B cell (primary cell): ENCODE results near the gene CHD9NB. TPM values are rescaled to one million over a fixed set of nuclear protein-coding genes. Genes with fewer than 3 reads are reported as not detected.

Source experiments
- ATAC-seq: fragments of 200-7000 bp; cut with Tn5 transposase; one replicate; pipeline ENCODE4 v1.10.0; 2021; ENCODE audit warnings: low read depth, mild to moderate bottlenecking, moderate number of reproducible peaks, moderate library complexity
- CTCF ChIA-PET: fragments of 350-600 bp; sonication (Branson Sonifier 250); formaldehyde crosslinking; loops from one replicate; lab custom pipeline; 2021; ENCODE audit warnings: antibody characterized with exemption, inconsistent platforms; lab: Charles Lee
- POLR2A ChIA-PET: fragments of 350-600 bp; sonication (Branson Sonifier 250); formaldehyde crosslinking; loops from one replicate; lab custom pipeline; 2021; ENCODE audit warnings: antibody characterized with exemption; lab: Charles Lee
- DNase-seq: peaks from one replicate; pipeline ENCODE4 v3.0.0; 2013
- H2AFZ ChIP-seq: 2 replicates; pipeline ENCODE4 v1.6.1; 2012; ENCODE audit warnings: mild to moderate bottlenecking, low read depth, low read length; ENCODE audit not compliant: insufficient read depth, poor library complexity, severe bottlenecking
- H3K27ac ChIP-seq, 2 donors: 1 replicate in 1 of 2; 2 replicates in 1 of 2; pipeline ENCODE4 v1.5.1; 2012 to 2013; ENCODE audit warnings: low read length in 2 of 2, mild to moderate bottlenecking in 2 of 2, moderate library complexity in 1 of 2
- H3K27me3 ChIP-seq, 4 experiments: fragments of 200-600 bp in 1 of 4; sonication (generic) in 1 of 4; replicated peaks in 1 of 4; 1 replicate in 2 of 4; 2 replicates in 2 of 4; pipeline versions ENCODE4 v1.6.1 to v1.7.0; 2013 to 2016; ENCODE audit warnings: low read length in 3 of 4, mild to moderate bottlenecking in 2 of 4, mixed read lengths in 1 of 4, moderate library complexity in 1 of 4; ENCODE audit not compliant: insufficient read depth in 4 of 4, control insufficient read depth in 3 of 4; ENCODE audit errors: control extremely low read depth in 1 of 4
- H3K36me3 ChIP-seq, 2 experiments: replicated peaks in 1 of 2; 1 replicate in 1 of 2; 2 replicates in 1 of 2; pipeline versions ENCODE4 v1.6.1 to v1.7.1; 2013; ENCODE audit warnings: low read length in 1 of 2; ENCODE audit not compliant: insufficient read depth in 2 of 2, control insufficient read depth in 1 of 2; ENCODE audit errors: control extremely low read depth in 1 of 2, extremely low read depth in 1 of 2
- H3K4me1 ChIP-seq, 2 donors: fragments of 200-600 bp in 1 of 2; sonication (generic) in 1 of 2; 1 replicate in 1 of 2; 2 replicates in 1 of 2; pipeline versions ENCODE4 v1.5.1 to v1.6.1; 2013 to 2017; ENCODE audit warnings: low read length in 2 of 2; ENCODE audit not compliant: control insufficient read depth in 2 of 2, insufficient read depth in 2 of 2
- H3K4me2 ChIP-seq: replicated peaks from 2 replicates; pipeline ENCODE3; 2012; ENCODE audit warnings: mild to moderate bottlenecking, low read depth, low read length; ENCODE audit not compliant: poor library complexity, severe bottlenecking
- H3K4me3 ChIP-seq, 5 experiments: fragments of 200-600 bp in 1 of 5; sonication (generic) in 1 of 5; 1 replicate in 3 of 5; 2 replicates in 2 of 5; pipeline versions ENCODE4 v1.5.1 to v1.7.0; 2011 to 2016; ENCODE audit warnings: low read length in 4 of 5, mild to moderate bottlenecking in 4 of 5, low read depth in 2 of 5, control low read depth in 1 of 5, moderate library complexity in 1 of 5; ENCODE audit not compliant: insufficient read depth in 1 of 5; ENCODE audit errors: control extremely low read depth in 1 of 5, extremely low read depth in 1 of 5
- H3K79me2 ChIP-seq: fragments of 200-600 bp; sonication (generic); one replicate; pipeline ENCODE4 v1.6.0; 2016; ENCODE audit warnings: low read length; ENCODE audit not compliant: control insufficient read depth, insufficient read depth
- H3K9ac ChIP-seq: fragments of 200-600 bp; sonication (generic); 2 replicates; pipeline ENCODE4 v1.6.1; 2017; ENCODE audit warnings: mild to moderate bottlenecking, low read length, moderate library complexity
- H3K9me3 ChIP-seq, 3 donors: one replicate each; pipeline versions ENCODE4 v1.6.1 to v1.7.1; 2013; ENCODE audit warnings: low read length in 2 of 3; ENCODE audit not compliant: control insufficient read depth in 2 of 3, insufficient read depth in 1 of 3; ENCODE audit errors: control extremely low read depth in 1 of 3
- H4K20me1 ChIP-seq: 2 replicates; pipeline ENCODE4 v1.6.0; 2012; ENCODE audit warnings: mild to moderate bottlenecking, low read length; ENCODE audit not compliant: insufficient read depth, control insufficient read depth, poor library complexity, severe bottlenecking
- H3K27ac Mint-ChIP-seq: one replicate; pipeline ENCODE4 v1.8.0; 2021; ENCODE audit warnings: mixed read lengths
- H3K27me3 Mint-ChIP-seq: one replicate; pipeline ENCODE4 v1.8.0; 2021; ENCODE audit warnings: mixed read lengths
- H3K4me1 Mint-ChIP-seq: one replicate; pipeline ENCODE4 v1.8.0; 2021; ENCODE audit warnings: mixed read lengths
- H3K4me3 Mint-ChIP-seq: one replicate; pipeline ENCODE4 v1.8.0; 2021; ENCODE audit warnings: mixed read lengths
- H3K9me3 Mint-ChIP-seq: one replicate; pipeline ENCODE4 v1.8.0; 2022; ENCODE audit warnings: mixed read lengths; ENCODE audit not compliant: insufficient read depth
- CTCF ChIP-seq: fragments of 200-600 bp; IDR thresholded peaks from one replicate; pipeline ENCODE4 v1.8.0; 2022; ENCODE audit warnings: antibody characterized with exemption, mild to moderate bottlenecking
- EZH2 ChIP-seq: IDR thresholded peaks from 2 replicates; pipeline ENCODE4 v1.6.1; 2012; ENCODE audit warnings: borderline replicate concordance, low read depth, mild to moderate bottlenecking, moderate library complexity, low read length; ENCODE audit not compliant: insufficient read depth, poor library complexity, severe bottlenecking
- WGBS: methylation state at CpG from one replicate; pipeline ENCODE4 v1.1.5; 2013; ENCODE audit warnings: missing lambda C conversion rate; ENCODE audit not compliant: insufficient coverage; 5-methylcytosine and 5-hydroxymethylcytosine counted together
- intact Hi-C: fragments of 100-400 bp; cut with micrococcal nuclease; formaldehyde crosslinking; loops from one replicate; pipeline ENCODE4 v1.10.0; 2022
- polyA plus RNA-seq: library from polyadenylated mRNA; depleted of rRNA; stranded (reverse); fragments of >200 nt; gene quantifications from 2 replicates; pipeline ENCODE4 v1.2.3, GENCODE V29; 2012
- total RNA-seq, 2 donors: library from RNA; stranded (reverse); fragments of 120-200 nt in 1 of 2; gene quantifications; 1 replicate in 1 of 2; 2 replicates in 1 of 2; pipeline versions ENCODE4 v1.2.3 to v1.2.4, GENCODE V29; 2013 to 2022

CHD9NB gene
- total and polyA plus RNA-seq, 2 donors (not counting 1 experiment from before 2014, with no cell fraction given): not detected

GRCh38 chr16:52997922-52998321 lies 54.8 kb downstream of the CHD9NB start:
- no peak for TF ChIP-seq EZH2
- no peak for TF ChIP-seq CTCF
- WGBS: 100% methylated on average over 1 of the region's 1 CpG

GRCh38 chr16:52994942-52995341 lies 57.8 kb downstream of the CHD9NB start:
- H3K9me3 ChIP-seq: peaks cover 0 to 2% (median 0%) of the 10 kb centered on the region in 3 donors
- no peaks in the 10 kb centered on the region for H4K20me1 ChIP-seq
- intact Hi-C loops: no loop called here
- ChIA-PET CTCF (no interaction called here), POLR2A (no interaction called here)
- TF ChIP-seq CTCF (no peak), EZH2 (no peak)
- Mint-ChIP-seq H3K4me1 (no peaks in the 10 kb centered on the region), H3K27me3 (peaks cover 7% of the 10 kb centered on the region), H3K27ac (no peak overlapping the region), H3K4me3 (no peak overlapping the region), H3K9me3 (peaks cover 4% of the 10 kb centered on the region)
- DNase-seq (no peak), ATAC-seq (no peak)
- no peak overlapping the region for H3K4me3 ChIP-seq
- no CpG with 5 or more reads among the region's 5 CpGs for WGBS
- H3K4me1 ChIP-seq: no peaks in the 10 kb centered on the region
- H3K36me3 ChIP-seq: no peaks in the 10 kb centered on the region
- H3K79me2 ChIP-seq: no peaks in the 10 kb centered on the region
- no peak overlapping the region for H3K4me2 ChIP-seq
- no peak overlapping the region for H2AFZ ChIP-seq
- H3K27me3 ChIP-seq: peaks cover 0 to 2% (median 0%) of the 10 kb centered on the region in 4 experiments
- H3K27ac ChIP-seq: no peak overlapping the region
- no peak overlapping the region for H3K9ac ChIP-seq

More at GRCh38 chr16:52997922-52998321, 54.8 kb downstream of the CHD9NB start:
- Histone ChIP-seq H3K9ac (no peak overlapping the region), H3K9me3 (peaks cover 0 to 4% (median 1%) of the 10 kb centered on the region in 3 donors), H3K36me3 (no peaks in the 10 kb centered on the region), H3K4me2 (no peak overlapping the region), H4K20me1 (no peaks in the 10 kb centered on the region), H3K27ac (no peak overlapping the region), H3K4me1 (no peaks in the 10 kb centered on the region), H3K4me3 (no peak overlapping the region), H2AFZ (no peak overlapping the region), H3K79me2 (no peaks in the 10 kb centered on the region), H3K27me3 (peaks cover 0 to 5% (median 0%) of the 10 kb centered on the region in 4 experiments)
- no peak overlapping the region for H3K27ac Mint-ChIP-seq
- no peaks in the 10 kb centered on the region for H3K9me3 Mint-ChIP-seq
- intact Hi-C loops: no loop called here
- no peak overlapping the region for H3K4me3 Mint-ChIP-seq
- ChIA-PET POLR2A (no interaction called here), CTCF (no interaction called here)
- H3K27me3 Mint-ChIP-seq: peaks cover 8% of the 10 kb centered on the region
- ATAC-seq (no peak), DNase-seq (no peak)
- no peaks in the 10 kb centered on the region for H3K4me1 Mint-ChIP-seq
